Mesothelial cell of epicardium (in vitro differentiated cells): ENCODE measurements around the gene FCHSD1. TPM values are rescaled to one million over a fixed set of nuclear protein-coding genes. Genes with fewer than 3 reads are reported as not detected.

Experiments used
- DNase-seq, 2 experiments: peaks; one replicate each; pipeline ENCODE4 v3.0.0; 2021; ENCODE audit warnings: low spot score in 2 of 2; ENCODE audit not compliant: unreplicated experiment in 2 of 2
- H3K27ac Mint-ChIP-seq: 2 replicates; pipeline ENCODE4 v1.8.0; 2021; ENCODE audit warnings: mixed read lengths
- H3K27me3 Mint-ChIP-seq: 2 replicates; pipeline ENCODE4 v1.8.0; 2021; ENCODE audit warnings: low read depth, mixed read lengths
- H3K36me3 Mint-ChIP-seq: 2 replicates; pipeline ENCODE4 v1.8.0; 2021; ENCODE audit warnings: mixed read lengths
- H3K4me1 Mint-ChIP-seq: 2 replicates; pipeline ENCODE4 v1.8.0; 2021; ENCODE audit warnings: mixed read lengths
- H3K4me3 Mint-ChIP-seq: 2 replicates; pipeline ENCODE4 v1.8.0; 2021; ENCODE audit warnings: mild to moderate bottlenecking, moderate library complexity, mixed read lengths
- H3K9me3 Mint-ChIP-seq: 2 replicates; pipeline ENCODE4 v1.8.0; 2021; ENCODE audit warnings: mixed read lengths
- total RNA-seq: library from RNA; stranded (reverse); gene quantifications from 3 replicates; pipeline ENCODE4 v1.2.1, GENCODE V29; 2021
- TF ChIP-seq, protein P1 (sequence below): fragments of 200-600 bp; sonication (generic); IDR thresholded peaks from one replicate; pipeline ENCODE4 v1.5.0; 2021; ENCODE audit warnings: antibody characterized with exemption; ENCODE audit not compliant: unreplicated experiment

FCHSD1 gene
- total RNA-seq, 1 donor from 2014 or later, result 48.6 TPM

- TF ChIP-seq, protein P1, sequence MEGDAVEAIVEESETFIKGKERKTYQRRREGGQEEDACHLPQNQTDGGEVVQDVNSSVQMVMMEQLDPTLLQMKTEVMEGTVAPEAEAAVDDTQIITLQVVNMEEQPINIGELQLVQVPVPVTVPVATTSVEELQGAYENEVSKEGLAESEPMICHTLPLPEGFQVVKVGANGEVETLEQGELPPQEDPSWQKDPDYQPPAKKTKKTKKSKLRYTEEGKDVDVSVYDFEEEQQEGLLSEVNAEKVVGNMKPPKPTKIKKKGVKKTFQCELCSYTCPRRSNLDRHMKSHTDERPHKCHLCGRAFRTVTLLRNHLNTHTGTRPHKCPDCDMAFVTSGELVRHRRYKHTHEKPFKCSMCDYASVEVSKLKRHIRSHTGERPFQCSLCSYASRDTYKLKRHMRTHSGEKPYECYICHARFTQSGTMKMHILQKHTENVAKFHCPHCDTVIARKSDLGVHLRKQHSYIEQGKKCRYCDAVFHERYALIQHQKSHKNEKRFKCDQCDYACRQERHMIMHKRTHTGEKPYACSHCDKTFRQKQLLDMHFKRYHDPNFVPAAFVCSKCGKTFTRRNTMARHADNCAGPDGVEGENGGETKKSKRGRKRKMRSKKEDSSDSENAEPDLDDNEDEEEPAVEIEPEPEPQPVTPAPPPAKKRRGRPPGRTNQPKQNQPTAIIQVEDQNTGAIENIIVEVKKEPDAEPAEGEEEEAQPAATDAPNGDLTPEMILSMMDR, result peak; percentile 91
- no peak overlapping the region for H3K4me3 Mint-ChIP-seq
- DNase-seq, result peak; percentile 50 to 86
- no peaks in the 10 kb centered on the region for H3K4me1 Mint-ChIP-seq
- H3K27me3 Mint-ChIP-seq, result no peaks in the 10 kb centered on the region
- H3K27ac Mint-ChIP-seq, result no peak overlapping the region
- no peaks in the 10 kb centered on the region for H3K9me3 Mint-ChIP-seq
- peaks cover 10% of the 10 kb centered on the region for H3K36me3 Mint-ChIP-seq
Observed at GRCh38 chr5:141664733-141665461, 13.7 kb upstream of the FCHSD1 start.

DNA sequence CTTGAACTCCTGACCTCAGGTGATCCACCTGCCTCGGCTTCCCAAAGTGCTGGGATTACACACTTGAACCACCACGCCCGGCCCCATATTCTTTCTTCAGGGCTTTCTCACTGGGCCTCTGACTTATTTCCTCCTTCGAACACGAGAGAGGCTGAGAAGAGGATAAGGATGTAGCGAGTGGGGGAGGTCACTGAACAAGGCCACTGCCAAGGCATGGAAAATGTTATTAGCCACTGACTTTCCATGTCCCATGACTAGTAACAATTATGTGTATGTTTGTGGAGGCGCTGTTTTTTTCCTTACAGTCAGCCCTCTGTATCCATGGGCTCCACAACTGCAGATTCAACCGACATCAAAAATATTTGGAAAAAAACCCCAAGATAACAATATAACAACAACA is 12.3 kb upstream of the FCHSD1 start:
- H3K9me3 Mint-ChIP-seq, result no peaks in the 10 kb centered on the region
- TF ChIP-seq, protein P1, result no peak
- no peak for DNase-seq
- peaks cover 12% of the 10 kb centered on the region for H3K36me3 Mint-ChIP-seq
- H3K27me3 Mint-ChIP-seq, result no peaks in the 10 kb centered on the region
- no peaks in the 10 kb centered on the region for H3K4me1 Mint-ChIP-seq
- no peak overlapping the region for H3K4me3 Mint-ChIP-seq
- no peak overlapping the region for H3K27ac Mint-ChIP-seq

DNA sequence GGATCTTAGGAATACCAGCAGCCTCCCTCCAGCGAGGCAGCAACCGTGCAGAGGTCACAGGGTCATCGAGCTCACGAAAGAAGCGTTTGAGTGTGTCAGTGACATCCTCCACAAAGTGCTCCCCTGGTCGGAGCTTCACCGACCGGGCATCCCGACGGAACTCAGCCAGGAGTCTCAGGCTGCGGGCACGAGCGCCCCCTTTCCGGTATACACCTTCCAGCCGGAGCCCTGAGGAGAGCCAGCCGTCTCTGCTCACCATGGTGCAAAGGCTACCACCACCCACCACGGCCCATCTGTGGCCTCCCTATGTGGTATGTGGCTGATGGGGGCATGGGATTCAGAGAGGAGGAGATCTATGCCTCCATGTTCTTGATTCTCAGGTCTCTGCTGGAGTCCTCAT is 10.8 kb upstream of the FCHSD1 start:
- Mint-ChIP-seq H3K9me3 (no peaks in the 10 kb centered on the region), H3K27ac (no peak overlapping the region), H3K27me3 (no peaks in the 10 kb centered on the region), H3K4me3 (no peak overlapping the region), H3K36me3 (peaks cover 19% of the 10 kb centered on the region), H3K4me1 (no peaks in the 10 kb centered on the region)
- DNase-seq, result no peak
- TF ChIP-seq, protein P1, result no peak

- H3K4me3 Mint-ChIP-seq, result no peak overlapping the region
- DNase-seq, result no peak
Observed at GRCh38 chr5:141657937-141658545, 6.8 kb upstream of the FCHSD1 start.

GRCh38 chr5:141657404-141657803 is 6.2 kb upstream of the FCHSD1 start:
- TF ChIP-seq, protein P1, result no peak
- no peaks in the 10 kb centered on the region for H3K4me1 Mint-ChIP-seq
- no peaks in the 10 kb centered on the region for H3K27me3 Mint-ChIP-seq
- H3K36me3 Mint-ChIP-seq, result peaks cover 25% of the 10 kb centered on the region
- DNase-seq, result no peak
- H3K27ac Mint-ChIP-seq, result no peak overlapping the region
- no peaks in the 10 kb centered on the region for H3K9me3 Mint-ChIP-seq
- no peak overlapping the region for H3K4me3 Mint-ChIP-seq

More at GRCh38 chr5:141657937-141658545, 6.8 kb upstream of the FCHSD1 start:
- TF ChIP-seq, protein P1, result no peak
- Mint-ChIP-seq H3K36me3 (peaks cover 25% of the 10 kb centered on the region), H3K27ac (no peak overlapping the region), H3K27me3 (no peaks in the 10 kb centered on the region), H3K4me1 (no peaks in the 10 kb centered on the region), H3K9me3 (no peaks in the 10 kb centered on the region)
